ENCODE measurements around the gene WASL.
"Not testable (repeated sequence)": the region's sequence is repeated elsewhere in the genome, so short reads cannot be mapped to it uniquely, and the experiment has no call there.

The WASL gene

DNA sequence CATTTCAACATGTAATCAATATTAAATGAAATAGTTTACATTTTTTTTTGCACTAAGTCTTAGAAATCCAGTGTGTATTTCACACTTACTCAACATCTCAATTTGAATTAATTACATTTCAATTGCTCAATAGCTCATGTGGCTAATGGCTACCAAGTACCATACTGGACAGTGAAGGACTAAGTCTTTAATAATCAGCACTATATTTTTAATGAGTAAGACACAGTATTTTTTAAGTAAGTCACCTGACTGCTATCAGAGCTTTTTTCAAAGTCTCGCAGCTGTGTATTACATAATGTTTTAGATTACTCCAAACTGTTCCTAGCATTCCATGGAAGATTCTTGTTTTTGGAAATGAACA lies 19.6 kb downstream of the WASL start:
- DNase-seq: no peak

DNA sequence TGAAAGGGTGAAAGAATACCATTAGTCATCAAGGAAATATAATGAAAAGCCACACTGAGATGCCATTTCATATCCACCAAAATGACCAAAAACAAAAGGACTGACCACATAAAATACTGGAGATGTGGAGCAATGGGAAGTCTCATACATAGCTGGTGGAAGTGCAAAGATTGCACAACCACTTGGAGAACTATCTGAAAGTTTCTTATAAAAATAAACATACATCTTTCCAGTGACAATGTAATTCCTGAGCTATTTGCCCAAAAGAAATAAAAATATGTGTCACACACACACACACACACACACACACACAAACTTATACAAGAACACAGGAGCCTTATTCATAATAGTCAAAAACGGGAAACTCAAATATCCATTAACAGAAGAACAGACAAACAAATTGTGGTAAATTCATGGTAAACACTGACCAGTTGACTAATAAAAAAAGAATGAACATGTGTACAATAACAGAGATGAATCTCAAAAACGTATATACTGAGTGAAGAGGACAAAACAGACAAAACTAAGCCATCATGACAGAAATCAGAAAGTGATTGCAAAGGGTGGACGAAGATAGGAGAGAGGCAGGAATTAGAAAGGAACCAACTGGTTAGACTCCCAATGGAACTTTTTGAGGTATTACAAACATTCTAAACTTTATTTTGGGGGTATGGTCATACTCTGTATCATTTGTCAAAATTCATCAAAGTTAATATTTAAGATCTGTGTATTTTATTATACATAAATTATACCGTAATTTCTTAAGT lies 21.5 kb downstream of the WASL start:
- no peak for DNase-seq

DNA sequence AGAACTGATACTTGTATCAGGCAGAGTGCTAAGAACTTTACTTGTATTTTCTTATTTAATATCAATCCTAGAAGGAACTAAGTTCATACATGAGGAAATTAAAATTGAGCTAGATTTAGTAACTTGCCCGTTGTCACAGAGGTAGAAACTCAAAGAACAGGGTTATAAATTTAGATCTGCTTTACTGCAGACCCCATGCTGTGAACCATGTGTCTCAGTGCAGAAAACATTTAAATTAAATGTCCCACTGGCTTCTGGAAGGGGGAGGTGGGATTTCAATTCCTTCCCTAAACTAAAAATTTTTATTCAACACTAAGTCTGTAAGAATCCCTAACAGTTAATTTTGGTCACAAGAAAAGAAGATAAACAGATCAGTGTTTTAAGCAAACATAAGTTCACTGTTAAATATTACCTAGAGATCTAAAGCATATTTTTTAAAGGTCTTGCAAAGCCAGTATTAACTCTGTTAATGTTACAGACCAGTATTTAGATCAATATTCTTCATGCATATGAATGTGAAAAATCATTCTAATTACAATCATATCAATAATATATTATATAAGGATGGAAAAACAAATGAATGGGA lies 23.1 kb downstream of the WASL start:
- no peak for DNase-seq

DNA sequence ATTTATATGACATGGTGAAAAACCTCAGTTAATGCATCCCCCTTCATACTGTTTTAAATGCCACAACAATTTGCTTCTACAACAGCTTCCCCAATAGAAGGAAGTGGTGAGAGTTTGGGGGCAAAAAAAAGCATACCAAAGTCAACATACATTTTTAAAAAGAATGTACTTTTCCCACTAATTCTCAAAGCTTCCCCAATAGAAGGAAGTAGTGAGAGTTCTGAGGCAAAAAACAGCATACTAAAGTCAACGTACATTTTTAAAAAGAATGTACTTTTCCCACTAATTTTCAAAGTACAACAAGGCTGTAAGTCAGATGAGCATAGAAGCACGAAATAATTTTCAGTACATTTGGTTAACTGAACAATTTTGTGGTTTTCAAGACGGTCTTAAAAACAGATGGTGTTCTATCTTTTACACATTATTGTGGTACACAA lies 24.0 kb downstream of the WASL start:
- DNase-seq: no peak

DNA sequence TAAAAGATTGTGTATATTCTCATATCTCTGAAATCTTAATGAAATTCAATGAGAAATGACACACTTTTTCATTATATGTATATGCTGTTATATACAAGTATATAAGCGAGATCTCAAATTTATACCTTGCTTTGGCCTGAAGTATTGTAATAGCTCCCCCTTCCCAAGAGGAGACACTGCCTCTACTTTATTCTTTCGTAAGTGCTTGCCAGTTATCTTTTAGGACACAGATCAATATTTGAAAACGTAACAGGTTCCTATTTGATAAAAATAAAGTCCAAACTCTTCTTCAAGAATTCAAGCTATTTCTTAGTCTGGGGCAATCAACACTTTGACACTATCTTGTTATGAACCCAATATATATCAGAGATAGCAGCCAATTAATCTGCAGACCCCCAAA lies 24.9 kb downstream of the WASL start:
- DNase-seq: no peak

DNA sequence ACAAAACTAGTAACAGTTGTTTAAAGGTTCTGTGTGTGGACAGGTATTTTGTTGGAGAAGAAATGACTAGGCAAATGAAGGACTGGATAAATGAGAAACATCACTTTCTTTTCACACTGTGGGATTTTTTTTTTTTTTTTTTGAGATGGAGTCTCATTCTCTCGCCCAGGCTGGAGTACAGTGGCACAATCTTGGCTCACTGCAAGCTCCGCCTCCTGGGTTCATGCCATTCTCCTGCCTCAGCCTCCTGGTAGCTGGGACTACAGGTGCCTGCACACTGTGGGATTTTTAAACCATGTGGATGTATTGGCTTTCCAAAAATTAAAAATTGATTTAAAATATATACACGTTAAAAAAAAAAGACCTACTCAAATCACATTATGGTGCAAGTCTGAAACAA lies 28.3 kb downstream of the WASL start:
- DNase-seq: not testable (repeated sequence)

DNA sequence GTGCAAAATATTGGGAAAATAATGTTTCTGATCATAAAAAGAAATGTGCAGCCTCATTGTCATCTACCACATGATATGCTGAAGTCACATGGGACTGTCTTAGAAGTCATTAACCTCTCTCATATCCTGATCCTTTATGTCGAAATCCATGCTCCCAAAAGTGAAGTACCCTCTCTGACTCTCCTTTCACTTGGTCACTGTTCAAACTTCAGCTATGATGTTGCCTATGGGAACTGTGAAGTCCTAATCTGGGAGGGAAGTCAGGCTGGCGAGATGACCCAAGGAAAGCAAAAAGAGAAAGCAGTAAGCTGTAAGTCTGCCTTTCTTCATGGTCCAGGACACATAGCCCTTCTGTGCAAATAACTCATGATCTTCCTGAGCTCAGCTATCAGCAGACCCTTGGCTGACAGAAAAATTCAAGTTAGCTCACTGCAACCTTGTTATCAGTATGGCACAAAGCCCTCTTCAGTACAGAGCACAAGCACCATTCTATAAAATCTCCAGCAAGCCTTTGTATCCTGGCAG lies 29.5 kb downstream of the WASL start:
- no peak for DNase-seq

DNA sequence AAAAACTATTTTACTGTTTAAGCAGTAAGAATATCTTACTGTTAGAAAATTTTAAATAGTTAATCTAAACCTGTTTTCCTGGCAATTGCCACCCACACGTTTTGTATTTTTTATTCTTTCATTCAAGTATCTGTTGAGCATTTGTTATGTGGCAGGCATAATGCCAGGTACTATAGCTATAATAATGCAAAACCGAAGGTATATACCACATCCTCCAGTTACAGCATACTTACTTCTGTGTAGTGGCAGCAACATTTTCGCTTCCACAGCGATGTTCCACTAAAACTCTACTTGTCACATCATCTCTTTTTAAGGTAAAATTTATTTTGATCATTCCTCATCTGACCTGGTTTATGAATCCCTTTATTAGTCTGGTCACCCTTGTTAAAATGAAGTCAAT lies 30.0 kb downstream of the WASL start:
- DNase-seq: no peak

DNA sequence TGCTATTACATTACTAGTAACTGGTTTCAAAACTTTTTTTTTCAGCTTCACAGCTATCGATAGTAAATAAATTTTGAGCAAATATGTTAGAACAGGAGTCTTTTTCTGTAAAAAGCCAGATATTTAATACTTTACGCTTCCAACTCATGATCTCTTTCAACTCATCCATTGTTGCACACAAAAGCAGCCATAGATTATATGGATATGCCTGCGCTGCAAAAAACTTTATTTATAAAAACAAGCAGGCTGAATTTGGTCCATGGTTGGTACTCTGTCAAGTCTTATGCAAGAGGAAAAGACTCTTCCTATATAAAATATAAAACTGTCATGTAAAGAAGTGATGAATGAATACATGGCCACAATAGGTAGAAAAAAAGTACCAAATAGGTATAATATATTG lies 31.1 kb downstream of the WASL start:
- no peak for DNase-seq

DNA sequence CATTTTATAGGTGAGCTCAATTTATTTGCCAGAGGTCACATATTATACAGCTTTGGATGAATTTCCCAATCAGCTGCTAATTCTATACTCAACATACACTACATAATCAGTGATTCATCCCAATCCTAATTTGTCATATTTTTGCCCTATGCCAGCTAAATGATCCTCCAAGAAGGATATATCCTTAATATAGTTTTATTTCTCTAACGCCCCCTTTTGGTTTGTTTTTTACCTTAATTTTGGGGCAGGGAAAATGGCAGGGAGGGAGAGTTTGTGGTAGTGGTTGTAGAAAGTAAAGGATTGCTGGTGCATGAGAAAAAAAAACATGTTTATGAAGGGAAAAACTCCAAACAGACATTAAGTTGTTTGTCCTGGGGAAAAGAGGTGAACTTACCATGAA lies 31.9 kb downstream of the WASL start:
- no peak for DNase-seq

DNA sequence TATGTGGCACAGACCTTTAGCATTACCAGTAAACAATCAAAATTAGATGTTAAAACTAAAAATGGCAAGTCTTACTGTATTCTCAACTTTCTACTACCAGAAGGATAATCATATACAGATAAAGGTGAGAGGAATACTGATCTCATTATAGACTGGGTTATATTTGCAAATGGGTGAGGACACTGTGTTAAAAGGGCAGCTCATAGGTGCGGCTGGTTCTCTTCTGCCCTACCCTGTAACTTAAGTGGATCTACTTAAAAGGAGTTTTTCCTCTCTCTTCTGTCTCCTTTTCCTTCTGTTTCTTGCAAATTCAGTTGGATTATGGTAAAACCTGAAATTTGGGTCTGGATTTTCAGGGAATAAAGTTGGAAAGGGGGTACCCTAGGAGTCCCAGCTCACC lies 33.0 kb downstream of the WASL start:
- no peak for DNase-seq

DNA sequence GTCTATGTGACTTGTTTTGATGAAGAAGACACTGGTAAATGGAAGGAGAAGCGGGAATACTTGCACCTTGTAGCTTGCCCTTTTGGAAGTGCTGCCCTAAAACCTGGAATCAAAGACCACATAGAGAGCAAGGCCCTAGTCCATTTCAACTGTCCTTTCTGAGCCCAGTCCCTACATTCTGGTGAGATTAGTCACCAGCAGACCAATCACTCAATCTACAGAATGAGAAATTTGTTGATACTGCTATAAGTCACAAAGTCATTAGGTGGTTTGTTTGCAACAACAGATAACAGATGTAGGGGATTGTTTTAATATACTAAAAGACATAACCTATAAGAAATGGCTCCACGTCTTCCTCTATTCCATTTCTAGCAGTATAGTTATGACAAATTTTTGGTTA lies 33.6 kb downstream of the WASL start:
- DNase-seq: no peak

DNA sequence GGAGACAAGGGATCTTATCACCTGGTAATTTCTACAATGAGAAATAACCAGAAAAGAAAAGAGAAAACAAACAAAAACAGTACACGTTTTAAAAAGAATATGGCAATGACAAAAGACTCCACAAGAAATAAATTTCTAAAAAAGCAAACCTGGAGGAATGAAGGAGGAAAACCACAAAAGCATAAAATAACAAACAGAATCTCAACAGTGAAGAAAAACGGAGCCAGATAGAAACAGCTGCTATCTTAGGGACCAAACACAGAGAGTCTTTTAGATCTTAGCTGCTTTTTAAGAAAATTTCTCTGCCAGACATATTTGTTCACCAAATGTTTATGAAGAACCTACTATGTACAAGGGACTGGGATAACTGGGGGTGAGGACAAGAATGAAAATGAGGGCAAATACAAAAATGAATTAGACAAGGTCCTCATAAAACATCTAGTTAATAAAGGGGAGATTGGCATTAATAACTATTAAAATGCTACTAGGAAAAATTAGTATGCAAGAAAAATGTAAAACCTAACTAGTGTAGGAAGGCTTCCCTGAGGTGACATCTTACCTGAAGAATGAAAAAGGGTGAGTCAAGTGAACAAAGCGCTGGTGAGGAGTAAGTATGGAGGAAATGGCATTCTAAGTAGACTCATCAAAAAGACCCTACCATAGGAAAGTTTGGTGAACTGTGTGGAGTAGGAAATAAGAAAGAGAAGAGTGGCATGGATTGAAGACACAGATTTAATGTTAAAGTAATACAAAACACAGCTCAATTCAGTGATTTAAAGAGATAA lies 34.3 kb downstream of the WASL start:
- no peak for DNase-seq

DNA sequence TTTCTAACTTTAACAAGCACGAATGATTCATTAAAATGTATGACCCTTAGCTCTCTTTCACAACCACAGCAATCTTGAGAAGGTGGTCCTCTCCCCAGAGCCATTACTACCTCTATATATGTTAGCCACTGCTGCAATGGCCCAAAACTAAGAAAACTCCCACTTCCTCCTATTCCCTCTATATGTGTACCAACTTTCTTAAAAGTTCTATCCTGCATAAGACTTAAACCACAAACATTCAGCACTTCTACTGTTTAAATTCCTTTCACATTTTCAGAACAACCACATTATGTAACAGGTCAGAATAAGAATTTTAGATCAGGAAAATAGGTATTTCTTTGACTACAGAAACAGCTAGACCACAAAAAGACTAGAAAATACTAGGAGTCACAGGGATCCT lies 36.2 kb downstream of the WASL start:
- no peak for DNase-seq

DNA sequence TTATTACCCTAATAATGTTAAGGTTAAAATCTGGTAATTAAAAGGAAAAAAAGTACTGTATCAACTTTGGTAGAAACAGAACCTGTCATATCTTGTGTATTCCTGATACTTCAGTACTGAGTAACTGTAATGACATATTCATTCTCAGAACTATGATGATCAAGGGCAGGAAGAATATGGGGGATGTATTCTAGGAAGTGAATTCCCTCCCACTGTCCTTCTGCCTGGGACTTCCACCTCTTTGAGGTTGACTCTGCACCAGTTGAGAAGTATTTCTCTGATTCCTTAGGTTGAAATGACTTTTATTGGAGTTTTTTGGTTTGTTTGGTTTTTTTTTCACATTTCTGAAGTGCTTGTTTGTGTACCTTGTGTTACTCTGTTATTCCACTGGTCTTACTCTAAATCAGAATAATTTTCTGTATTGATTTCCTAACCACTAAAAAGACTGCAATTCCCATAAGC lies 36.9 kb downstream of the WASL start:
- no peak for DNase-seq

DNA sequence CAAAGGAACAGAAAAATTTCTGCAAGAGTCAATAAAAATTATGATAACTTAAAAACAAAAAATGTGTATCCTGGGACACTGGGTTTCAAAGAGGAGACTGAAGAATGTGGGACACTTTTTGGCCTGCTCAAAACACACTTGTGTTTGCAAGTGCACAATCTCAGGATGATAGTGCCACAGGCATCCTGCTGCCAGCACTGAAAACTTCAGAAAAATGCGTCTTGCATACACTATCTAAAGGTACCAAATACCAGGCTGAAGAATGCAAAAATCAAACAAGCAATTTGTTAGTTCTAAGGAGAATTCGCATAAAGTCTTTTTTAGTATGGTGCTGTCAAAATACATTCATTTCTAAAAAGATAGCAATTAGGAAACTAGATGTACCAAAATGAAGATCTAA lies 38.1 kb downstream of the WASL start:
- DNase-seq: no peak

DNA sequence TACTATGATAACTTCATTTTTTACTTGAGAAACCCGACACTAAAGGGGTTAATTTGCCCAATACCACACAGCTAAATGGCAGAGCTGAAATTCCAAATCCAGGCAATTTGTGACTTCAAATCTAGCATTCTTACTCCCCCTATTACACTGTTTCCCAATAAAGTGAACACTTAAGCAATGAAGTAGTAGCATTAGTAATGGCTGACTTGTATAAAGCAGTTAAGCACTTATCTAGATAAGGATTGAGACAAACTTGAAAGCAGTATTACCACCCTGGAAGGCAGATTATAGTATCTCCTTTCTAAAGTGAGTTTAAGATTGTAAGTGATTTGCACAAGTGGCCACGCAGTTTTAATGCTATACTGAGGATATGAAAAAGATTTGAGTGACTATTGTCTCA lies 39.3 kb downstream of the WASL start:
- DNase-seq: no peak

DNA sequence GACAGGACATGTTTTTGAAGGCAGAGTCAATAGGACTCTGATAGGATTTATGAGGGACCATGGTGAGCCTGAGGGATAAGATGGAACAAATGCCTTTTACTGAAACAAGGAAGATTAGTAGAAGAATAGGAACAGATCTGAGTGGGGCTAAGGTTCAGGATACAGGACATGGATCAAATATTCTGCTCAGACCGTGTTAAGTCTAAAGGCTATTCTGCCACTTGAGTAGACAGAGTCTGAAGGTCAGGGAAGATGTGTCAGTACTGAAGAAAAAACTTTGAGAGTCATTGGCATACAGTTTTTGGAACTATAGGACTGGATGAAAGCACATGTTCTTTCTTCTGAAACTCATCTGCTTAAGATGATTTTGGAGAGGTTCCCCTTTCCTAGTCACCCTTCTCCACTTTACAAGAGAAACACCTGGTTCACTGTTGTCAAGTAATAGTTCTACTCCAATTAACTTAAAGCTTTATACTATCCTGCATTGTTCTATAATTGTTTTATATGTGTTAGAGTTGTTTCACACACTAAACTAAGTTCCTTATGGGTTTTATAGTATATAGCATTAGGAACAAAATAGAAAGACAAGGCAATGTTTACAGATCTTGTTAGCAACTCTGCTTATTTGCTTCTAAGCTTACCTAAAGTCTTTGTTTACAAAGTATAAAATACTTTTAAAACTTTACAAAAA lies 43.4 kb downstream of the WASL start:
- DNase-seq: no peak

DNA sequence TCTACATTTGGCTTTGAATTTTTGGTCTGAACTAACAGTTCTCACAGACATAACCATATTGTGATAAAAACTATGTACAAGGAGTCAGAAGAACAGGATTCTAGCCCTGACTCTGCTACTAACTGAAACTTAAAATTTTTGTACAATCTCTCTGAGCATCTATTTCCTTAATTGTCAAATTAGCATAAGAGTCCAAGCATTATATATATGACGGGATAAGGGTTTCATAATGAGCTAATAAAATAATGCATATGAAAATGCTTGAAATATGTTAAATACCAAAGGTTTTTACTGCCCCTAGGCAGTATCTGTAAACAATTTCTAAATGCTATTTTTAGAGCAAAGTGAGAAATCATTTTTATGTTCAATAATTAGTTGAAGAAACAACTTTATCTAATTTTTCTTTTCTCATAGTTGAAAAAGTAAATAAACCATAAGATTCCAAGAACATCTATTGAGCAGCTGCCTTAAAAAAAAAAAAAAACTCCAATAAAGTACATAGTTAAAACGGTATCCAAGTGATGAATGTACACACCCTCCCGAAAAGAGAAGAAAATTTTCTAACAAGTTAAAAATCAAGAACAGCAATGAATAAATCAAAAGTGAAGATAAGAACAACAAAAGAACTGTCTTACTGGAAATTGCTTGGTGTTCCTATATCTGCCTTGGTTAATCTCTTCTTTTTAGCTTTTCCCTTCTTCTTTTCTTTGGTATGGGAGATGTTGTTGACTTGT lies 52.7 kb downstream of the WASL start:
- no peak for DNase-seq

DNA sequence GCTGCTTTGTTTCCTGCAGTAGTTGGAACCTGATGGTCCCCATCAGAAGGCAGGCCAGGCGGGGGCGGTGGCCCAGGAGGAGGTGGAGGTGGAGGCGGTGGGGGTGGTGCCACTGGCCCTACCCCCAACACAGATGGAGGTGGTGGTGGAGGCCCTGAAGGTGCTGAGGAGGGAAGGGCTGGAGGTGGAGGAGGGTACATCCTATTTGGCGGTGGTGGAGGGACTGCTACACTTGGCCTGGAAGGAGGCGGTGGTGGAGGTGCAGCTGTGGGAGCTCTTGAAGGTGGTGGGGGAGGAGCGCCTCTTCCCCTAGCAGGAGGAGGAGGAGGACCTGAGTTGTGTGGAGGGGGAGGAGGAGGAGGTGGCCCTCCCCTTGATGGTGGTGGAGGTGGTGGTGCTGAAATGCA lies 56.3 kb downstream of the WASL start:
- DNase-seq: no peak

DNA sequence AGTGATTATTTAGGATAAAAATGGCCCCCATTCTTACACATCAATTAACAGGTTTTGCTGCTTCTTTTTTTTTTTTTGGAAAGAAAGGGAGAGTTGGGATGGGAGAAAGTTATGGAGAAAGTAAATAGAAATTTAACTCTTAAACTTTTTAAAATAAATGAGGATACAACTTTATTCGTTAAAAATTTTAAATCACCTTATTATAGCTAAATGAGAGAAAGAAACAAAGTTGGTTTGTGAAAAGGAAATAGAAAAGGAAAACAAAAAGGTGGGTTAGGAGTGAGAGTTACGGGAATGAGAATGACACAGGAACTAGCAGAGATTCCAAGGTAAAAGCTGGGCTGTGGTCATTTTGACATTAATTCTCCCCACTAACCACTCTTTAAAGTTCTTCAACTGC lies 58.3 kb downstream of the WASL start:
- DNase-seq: no peak

DNA sequence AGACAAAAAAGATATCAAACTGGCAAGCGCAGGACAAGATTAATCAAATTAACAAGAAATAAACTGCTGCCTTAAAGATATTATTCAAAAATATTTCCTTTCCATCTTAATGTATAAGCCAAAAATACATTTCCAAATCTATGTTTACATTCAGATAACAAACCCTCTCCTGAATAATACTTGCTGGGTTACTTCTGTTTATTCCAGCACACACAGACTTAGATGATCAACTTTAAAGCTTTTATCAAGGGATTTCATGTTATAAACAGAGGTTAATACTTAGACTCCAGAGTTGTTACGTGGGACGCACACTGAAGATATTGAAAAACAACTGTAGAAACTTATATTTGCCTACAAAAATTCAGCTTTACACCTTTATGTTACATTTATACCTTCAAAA lies 59.6 kb downstream of the WASL start:
- no peak for DNase-seq

DNA sequence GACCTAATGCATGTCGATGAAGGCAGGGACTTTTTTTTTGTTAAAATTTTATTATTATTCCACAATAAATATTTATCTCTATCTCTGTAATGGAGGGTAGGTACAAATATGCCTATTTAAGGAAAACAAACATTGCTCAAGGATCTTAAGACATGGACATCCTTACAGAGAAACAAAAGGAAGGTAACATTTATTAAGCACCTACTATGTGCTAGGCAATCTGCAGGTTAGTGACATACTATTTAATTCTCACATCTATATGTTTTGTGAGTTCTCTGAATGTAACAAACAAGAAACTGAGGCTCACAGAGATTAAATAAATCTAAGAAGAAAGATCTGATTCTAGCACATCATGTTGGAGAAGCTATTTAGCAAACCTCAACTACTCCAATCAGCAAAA lies 61.1 kb downstream of the WASL start:
- DNase-seq: no peak
